Duodenal mucosa (tissue), 2 donors: ENCODE results near the gene HSD11B2.
A peak's percentile ranks its signal among the peaks of the same experiment; 100 is the strongest.

Experiments used
- H3K27ac ChIP-seq: one replicate; pipeline ENCODE4 v1.7.0; 2013; ENCODE audit warnings: low read depth, low read length
- H3K27me3 ChIP-seq, 2 donors: one replicate each; pipeline ENCODE4 v1.7.0; 2013; ENCODE audit warnings: low read length in 2 of 2, control low read depth in 1 of 2; ENCODE audit not compliant: insufficient read depth in 2 of 2, control insufficient read depth in 1 of 2
- H3K36me3 ChIP-seq, 2 donors: one replicate each; pipeline ENCODE4 v1.7.0; 2013; ENCODE audit warnings: low read length in 2 of 2, control low read depth in 1 of 2; ENCODE audit not compliant: insufficient read depth in 2 of 2, control insufficient read depth in 1 of 2
- H3K4me1 ChIP-seq, 2 donors: one replicate each; pipeline ENCODE4 v1.7.0; 2013; ENCODE audit warnings: low read length in 2 of 2, control low read depth in 1 of 2; ENCODE audit not compliant: insufficient read depth in 2 of 2, control insufficient read depth in 1 of 2
- H3K4me3 ChIP-seq, 2 donors: one replicate each; pipeline ENCODE4 v1.7.0; 2013; ENCODE audit warnings: low read length in 2 of 2, low read depth in 1 of 2
- H3K9ac ChIP-seq, 2 donors: one replicate each; pipeline ENCODE4 v1.7.0; 2013; ENCODE audit warnings: low read length in 2 of 2, low read depth in 1 of 2
- H3K9me3 ChIP-seq, 2 donors: one replicate each; pipeline ENCODE4 v1.7.0; 2013; ENCODE audit warnings: low read length in 2 of 2, control low read depth in 1 of 2; ENCODE audit not compliant: control insufficient read depth in 1 of 2

The HSD11B2 gene

GRCh38 chr16:67397036-67397801 lies 33.7 kb upstream of the HSD11B2 start:
- peak overlapping the region in 1 of 2 donors; percentile 38 for H3K9ac ChIP-seq
- H3K27ac ChIP-seq: peak overlapping the region; percentile 58
- H3K36me3 ChIP-seq: no peaks in the 10 kb centered on the region
- peaks cover 0 to 3% of the 10 kb centered on the region in 2 donors for H3K27me3 ChIP-seq
- H3K4me1 ChIP-seq: peaks cover 32 to 47% of the 10 kb centered on the region in 2 donors
- H3K9me3 ChIP-seq: no peaks in the 10 kb centered on the region
- no peak overlapping the region for H3K4me3 ChIP-seq

GRCh38 chr16:67397812-67398545 lies 32.9 kb upstream of the HSD11B2 start:
- Histone ChIP-seq H3K9ac (no peak overlapping the region), H3K27ac (no peak overlapping the region), H3K27me3 (peaks cover 0 to 3% of the 10 kb centered on the region in 2 donors), H3K4me3 (no peak overlapping the region), H3K4me1 (peaks cover 32 to 39% of the 10 kb centered on the region in 2 donors), H3K9me3 (no peaks in the 10 kb centered on the region), H3K36me3 (no peaks in the 10 kb centered on the region)

GRCh38 chr16:67398546-67399217 lies 32.2 kb upstream of the HSD11B2 start:
- Histone ChIP-seq H3K27me3 (peaks cover 0 to 3% of the 10 kb centered on the region in 2 donors), H3K9ac (no peak overlapping the region), H3K4me3 (no peak overlapping the region), H3K36me3 (no peaks in the 10 kb centered on the region), H3K27ac (no peak overlapping the region), H3K4me1 (peaks cover 31 to 36% of the 10 kb centered on the region in 2 donors), H3K9me3 (no peaks in the 10 kb centered on the region)

- peaks cover 28 to 34% of the 10 kb centered on the region in 2 donors for H3K4me1 ChIP-seq
- H3K9ac ChIP-seq: no peak overlapping the region
- H3K9me3 ChIP-seq: no peaks in the 10 kb centered on the region
- no peak overlapping the region for H3K4me3 ChIP-seq
- H3K27me3 ChIP-seq: no peaks in the 10 kb centered on the region
- H3K36me3 ChIP-seq: no peaks in the 10 kb centered on the region
- no peak overlapping the region for H3K27ac ChIP-seq
These were observed 31.6 kb upstream of the HSD11B2 start for GRCh38 chr16:67399218-67399733.

GRCh38 chr16:67399749-67400704 lies 30.9 kb upstream of the HSD11B2 start:
- H3K9ac ChIP-seq: no peak overlapping the region
- no peak overlapping the region for H3K27ac ChIP-seq
- H3K36me3 ChIP-seq: no peaks in the 10 kb centered on the region
- H3K4me3 ChIP-seq: no peak overlapping the region
- no peaks in the 10 kb centered on the region for H3K27me3 ChIP-seq
- H3K9me3 ChIP-seq: no peaks in the 10 kb centered on the region
- peaks cover 32 to 35% of the 10 kb centered on the region in 2 donors for H3K4me1 ChIP-seq

GRCh38 chr16:67400901-67401300 lies 30.0 kb upstream of the HSD11B2 start:
- Histone ChIP-seq H3K4me3 (no peak overlapping the region), H3K9ac (no peak overlapping the region), H3K36me3 (no peaks in the 10 kb centered on the region), H3K27ac (no peak overlapping the region), H3K4me1 (peaks cover 27 to 28% of the 10 kb centered on the region in 2 donors), H3K9me3 (no peaks in the 10 kb centered on the region), H3K27me3 (no peaks in the 10 kb centered on the region)

- no peaks in the 10 kb centered on the region for H3K9me3 ChIP-seq
- no peaks in the 10 kb centered on the region for H3K36me3 ChIP-seq
- no peaks in the 10 kb centered on the region for H3K27me3 ChIP-seq
- peak overlapping the region in 1 of 2 donors; percentile 34 for H3K9ac ChIP-seq
- no peak overlapping the region for H3K4me3 ChIP-seq
- peaks cover 14 to 19% of the 10 kb centered on the region in 2 donors for H3K4me1 ChIP-seq
- no peak overlapping the region for H3K27ac ChIP-seq
These were observed 26.9 kb upstream of the HSD11B2 start for GRCh38 chr16:67403976-67404555.

- Histone ChIP-seq H3K4me1 (peaks cover 8 to 12% of the 10 kb centered on the region in 2 donors), H3K9ac (peak overlapping the region in 1 of 2 donors; percentile 34), H3K27ac (no peak overlapping the region)
These were observed 26.1 kb upstream of the HSD11B2 start for GRCh38 chr16:67404740-67405226.

GRCh38 chr16:67405336-67405735 lies 25.6 kb upstream of the HSD11B2 start:
- Histone ChIP-seq H3K9me3 (no peaks in the 10 kb centered on the region), H3K27me3 (no peaks in the 10 kb centered on the region), H3K4me3 (no peak overlapping the region), H3K36me3 (no peaks in the 10 kb centered on the region), H3K4me1 (peaks cover 7 to 12% of the 10 kb centered on the region in 2 donors), H3K9ac (no peak overlapping the region), H3K27ac (no peak overlapping the region)

More at GRCh38 chr16:67404740-67405226, 26.1 kb upstream of the HSD11B2 start:
- H3K4me3 ChIP-seq: no peak overlapping the region
- H3K9me3 ChIP-seq: no peaks in the 10 kb centered on the region
- no peaks in the 10 kb centered on the region for H3K27me3 ChIP-seq
- H3K36me3 ChIP-seq: no peaks in the 10 kb centered on the region
